Left renal pelvis (tissue), 4 donors: ENCODE measurements around the gene ANXA3. TPM values are rescaled to one million over a fixed set of nuclear protein-coding genes. Genes with fewer than 3 reads are reported as not detected.

ENCODE experiments used
- DNase-seq, 4 donors: peaks; one replicate each; pipeline ENCODE4 v3.0.0-alpha.2; 2013; ENCODE audit warnings: low read depth in 4 of 4, low spot score in 3 of 4
- polyA plus RNA-seq, 4 donors: library from polyadenylated mRNA; unstranded; fragments of 120-200 nt; gene quantifications; one replicate each; pipeline ENCODE4 v1.2.1, GENCODE V29; 2013; ENCODE audit not compliant: insufficient read length in 4 of 4

ANXA3 gene
- polyA plus RNA-seq, 4 donors: 16.5 to 61.2 (median 45.6) TPM

DNA sequence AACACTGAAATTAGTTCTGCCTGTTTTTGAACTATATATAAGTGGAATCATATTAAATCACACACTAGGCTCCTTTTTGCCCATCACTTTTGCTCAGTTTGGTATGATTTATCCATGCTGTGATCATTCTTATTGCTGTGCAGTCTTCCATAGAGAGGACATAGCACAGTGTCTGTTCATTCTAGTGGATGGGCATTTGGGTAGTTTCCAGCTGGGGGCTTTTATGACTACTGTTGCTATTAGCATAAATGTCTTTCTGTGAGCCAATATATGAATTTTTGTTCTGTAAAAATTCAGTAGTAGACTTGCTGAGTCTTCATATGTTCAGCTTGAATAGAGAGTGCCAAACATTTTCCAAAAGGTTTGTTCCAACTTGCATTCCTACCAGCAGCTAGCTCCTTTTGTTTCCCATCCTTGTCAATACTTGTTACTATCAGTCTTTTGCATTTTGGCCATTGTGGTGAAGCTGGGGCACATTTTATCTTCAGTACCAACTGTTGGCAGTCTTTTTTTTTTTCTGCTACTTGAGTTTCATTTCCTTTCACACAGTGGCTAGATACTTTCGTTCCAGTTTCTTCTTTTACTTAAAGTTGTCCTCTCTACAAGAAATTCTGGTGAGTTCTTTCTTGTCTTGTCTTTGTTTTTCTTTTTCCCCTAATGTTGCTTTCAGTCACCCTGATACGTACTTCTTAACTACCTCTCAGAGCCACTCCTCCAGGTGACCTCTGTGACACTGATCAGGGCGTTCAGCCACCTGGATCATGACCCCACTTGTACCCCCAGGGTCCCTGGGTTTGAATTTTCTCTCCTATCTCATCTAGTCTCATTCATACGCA is 87.0 kb downstream of the ANXA3 start:
- DNase-seq: no peak

DNA sequence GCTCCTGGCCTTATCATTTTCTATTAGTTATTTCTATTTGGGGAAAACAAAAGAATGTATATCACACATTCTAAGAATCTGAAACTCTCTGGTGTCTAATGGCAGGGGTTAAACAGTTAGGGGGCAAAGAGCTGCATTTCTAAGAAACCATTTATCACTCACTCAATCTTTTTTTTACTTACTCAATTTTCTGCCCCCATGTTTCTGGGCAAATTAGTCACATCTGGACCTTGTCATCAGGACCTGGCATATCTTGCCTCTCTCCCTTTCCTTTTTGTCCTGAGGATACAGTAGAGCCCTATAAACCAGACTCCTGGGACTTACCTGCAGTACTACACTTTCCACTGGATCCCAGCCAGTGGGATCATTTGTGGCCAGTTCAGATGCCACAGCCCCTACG is 89.1 kb downstream of the ANXA3 start:
- DNase-seq: no peak

DNA sequence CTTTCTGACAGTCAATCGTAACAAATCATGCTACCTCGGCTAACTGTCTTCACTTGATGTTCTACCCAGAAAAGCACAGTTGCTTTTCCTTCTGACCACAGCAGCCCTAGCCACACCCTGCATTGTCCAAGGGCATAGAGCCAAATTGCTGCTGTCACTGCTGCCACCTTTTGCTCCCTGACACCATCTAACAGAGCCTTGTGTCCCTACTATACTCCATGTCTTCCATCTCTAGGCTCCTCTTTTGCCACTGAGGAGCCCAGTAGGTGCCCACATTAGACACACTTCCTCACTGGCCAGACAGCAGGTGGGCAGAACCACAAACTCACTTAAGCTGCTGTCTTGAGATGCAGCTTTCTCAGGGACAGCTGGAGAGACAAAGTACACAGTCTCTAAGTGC is 91.4 kb downstream of the ANXA3 start:
- DNase-seq: no peak

DNA sequence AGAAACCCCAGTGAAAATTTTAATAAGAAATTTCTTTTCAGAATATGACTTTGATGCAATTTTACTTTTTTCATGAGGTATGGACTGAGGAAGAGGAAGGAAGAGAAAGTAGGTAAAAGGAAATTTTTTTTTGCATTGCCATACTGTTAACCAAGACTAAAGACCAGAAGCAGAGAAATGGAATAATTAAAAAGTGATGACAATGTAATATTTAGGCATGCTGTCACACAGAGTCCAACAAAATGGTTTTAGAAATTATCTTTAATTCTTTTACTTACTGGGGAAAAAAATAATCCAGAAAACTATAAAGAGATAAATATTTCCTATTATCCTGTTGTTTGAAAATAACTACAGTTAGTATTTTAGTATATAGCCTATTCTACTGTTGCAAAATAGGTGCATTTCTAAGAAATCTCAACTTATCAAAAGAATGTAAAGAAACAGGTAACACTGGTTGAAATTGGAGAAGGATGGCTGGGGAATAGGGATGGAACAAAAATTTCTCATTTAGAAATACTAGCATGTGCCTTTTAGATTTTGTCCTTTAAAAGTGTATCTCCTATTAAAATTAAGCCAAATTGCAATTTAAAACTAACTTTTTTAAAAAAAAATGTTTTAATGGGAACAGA is 92.6 kb downstream of the ANXA3 start:
- no peak for DNase-seq

DNA sequence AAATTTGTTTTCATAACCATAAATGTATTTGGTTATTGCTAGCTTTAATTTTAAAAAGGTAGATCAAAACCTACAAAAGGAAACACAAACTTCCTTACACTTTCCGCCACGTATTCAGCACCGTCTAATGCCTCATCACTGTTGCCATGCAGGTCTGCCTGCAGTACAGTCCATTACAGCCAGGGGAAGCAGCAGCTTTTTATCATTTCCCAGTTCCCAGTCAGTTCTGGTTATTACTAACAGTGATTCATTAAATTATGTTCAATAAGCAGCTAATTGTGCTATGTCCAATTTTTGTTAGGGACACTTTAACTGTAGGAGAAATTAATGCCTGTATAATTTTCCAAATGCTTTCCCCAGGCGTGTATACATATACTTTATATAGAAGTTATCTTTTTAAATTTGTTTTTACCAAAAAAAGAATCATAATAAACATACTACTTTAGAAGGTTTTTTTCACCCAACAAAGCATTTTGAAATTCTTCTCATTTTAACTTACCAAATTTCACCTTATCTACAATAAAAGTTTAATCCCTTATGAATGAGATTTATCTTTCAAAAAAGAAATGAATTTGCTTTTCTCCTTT is 93.3 kb downstream of the ANXA3 start:
- no peak for DNase-seq

DNA sequence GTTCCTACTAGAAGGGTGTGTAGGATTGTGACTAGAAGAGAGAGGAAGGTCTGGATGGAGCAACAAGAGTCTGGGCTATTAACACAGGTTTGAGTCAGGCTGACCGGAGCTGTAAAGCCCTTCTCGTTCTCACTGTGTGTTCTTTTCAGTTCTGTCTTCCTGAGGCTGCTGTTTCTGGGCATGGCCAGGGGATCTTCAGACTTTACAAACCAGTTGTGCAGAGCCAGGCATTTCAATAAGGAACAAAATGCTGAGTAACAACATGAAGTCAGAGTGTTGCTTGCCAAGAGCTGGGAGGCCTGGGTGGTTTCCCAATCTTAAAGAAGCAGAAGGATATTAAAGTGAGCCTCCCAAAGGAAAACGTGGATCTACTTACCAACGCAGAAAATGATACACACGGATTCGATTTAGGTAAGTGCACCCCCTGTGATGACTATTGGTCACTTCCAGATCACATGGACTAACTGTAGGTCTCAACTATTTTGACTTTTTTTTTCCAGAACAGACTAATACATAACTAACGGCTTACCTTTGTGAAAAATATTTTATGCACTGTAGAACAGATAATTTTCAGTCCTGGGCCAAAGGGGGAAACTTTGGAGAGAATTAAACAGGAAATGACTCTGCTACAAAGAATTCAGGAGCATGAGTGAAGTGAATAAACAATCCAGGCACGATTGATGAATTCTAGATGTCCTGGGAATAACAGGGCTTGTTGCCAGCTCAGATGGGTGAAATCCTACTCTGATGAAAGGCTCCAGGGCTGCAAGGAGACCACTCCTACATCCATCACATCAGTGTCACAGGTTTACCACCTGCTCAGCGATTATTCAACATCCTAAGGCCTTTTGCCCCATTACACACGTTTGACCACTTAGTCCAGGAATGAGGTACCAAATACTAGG is 94.5 kb downstream of the ANXA3 start:
- DNase-seq: no peak

DNA sequence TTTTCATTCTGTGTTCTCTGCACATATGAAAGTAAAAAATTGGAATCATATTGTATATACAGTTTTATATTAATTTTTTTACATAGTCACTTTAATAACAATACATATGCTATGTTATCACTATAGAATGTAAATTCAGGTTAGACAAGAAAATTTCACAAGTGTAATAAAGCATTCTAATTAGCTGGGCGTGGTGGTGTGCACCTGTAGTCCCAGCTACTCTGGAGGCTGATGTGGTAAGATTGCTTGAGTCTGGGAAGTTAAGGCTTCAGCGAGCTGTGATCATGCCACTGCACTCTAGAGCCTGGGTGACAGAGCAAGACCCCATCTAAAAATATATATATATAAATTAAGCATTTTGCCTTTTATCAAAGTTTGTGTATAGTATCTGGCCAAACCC is 95.7 kb downstream of the ANXA3 start:
- no peak for DNase-seq

DNA sequence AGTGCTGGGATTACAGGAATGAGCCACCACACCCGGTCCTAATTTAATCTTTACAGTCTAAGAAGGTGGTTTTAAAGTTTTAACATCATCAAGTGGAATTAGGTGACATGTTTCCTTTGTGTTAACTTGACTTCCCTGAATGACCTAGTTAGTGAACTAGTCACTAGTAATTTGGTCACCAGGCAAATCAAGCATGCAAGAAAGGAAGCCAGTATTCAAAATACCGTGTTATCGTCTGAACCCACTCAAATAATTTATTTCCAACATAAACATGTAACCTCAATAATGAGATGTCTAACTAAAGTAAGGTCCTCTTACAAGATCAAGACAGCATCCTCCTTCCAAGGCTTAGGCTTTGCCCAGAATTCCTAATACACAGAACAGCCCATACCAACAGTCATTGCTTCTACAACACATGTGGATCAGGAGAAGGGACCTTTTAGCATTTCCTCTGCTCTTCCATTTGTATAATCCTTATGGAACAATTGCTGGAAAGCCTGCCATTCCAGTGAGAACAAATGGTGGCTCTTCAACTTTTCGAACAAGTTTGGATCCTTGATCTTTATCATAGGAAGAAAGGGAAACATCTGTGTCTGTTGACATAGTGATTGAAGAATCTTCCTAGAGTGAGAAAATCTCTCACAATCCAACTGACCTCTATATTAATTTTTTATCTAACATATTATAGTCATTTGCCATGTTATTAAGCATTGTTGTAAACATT is 97.2 kb downstream of the ANXA3 start:
- DNase-seq: no peak

DNA sequence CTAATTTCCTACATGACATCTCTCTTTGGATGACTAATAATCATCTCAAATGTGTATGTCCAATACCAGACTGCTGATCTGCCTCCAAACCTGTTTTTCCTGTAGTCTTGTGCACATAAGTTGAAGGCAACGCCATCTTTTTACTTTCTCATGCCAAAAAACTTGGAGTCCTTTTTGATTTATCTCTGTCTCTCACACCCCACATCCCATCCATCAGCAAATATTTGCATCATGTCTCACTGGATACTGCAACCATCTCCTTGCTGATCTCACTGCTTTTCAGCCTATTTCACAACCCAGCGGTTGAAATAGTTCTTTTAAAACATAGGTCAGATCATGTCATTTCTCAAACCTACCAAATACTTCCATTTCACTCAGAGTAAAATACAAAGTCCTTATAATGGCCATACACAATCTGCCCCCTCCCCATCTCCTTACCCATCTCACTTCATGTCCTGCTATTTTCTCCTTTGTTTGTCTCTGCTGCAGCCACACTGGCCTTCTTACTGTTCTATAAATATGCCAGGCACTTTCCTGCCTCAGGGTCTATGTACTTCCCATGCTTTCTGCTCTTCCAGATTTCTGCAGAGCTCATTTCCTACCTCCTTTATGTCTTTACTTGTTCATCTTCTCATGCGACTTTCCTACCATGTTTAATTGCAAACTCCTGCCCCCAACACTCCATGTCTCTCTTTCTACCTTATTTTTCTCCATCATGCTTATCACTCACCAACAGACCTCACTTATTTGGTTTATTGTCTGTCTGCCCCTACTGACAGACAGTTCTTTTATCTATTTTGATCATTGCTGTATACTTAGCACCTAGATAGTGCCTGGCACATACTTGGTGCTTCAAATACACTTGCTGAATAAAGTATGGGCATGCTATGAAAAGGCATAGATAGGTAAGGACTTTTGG is 98.8 kb downstream of the ANXA3 start:
- DNase-seq: no peak

DNA sequence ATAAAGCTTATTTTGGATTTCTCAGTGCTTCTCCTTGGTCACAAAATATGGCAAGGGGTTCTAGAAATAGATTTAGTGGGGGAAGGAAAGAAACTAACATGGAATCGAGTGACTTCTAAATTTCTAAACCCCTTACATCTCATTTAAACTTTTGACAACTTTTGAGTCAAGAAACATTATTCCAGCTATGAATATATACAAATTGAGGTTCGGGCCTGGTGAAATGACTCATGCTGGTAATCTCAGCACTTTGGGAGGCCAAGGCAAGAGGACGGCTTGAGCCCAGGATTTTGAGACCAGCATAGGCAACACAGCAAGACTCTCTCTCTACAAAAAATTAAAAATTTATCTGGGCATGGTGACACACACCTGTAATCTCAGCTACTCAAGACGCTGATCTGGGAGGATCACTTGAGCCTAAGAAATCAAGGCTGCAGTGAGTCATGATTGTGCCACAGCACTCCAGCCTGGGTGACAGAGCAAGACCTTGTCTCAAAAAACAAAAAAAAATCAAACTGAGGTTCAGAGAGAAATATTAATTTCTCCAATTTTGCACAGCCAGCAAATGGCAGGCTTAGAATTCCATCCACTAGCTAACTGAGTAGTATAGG is 99.8 kb downstream of the ANXA3 start:
- no peak for DNase-seq

DNA sequence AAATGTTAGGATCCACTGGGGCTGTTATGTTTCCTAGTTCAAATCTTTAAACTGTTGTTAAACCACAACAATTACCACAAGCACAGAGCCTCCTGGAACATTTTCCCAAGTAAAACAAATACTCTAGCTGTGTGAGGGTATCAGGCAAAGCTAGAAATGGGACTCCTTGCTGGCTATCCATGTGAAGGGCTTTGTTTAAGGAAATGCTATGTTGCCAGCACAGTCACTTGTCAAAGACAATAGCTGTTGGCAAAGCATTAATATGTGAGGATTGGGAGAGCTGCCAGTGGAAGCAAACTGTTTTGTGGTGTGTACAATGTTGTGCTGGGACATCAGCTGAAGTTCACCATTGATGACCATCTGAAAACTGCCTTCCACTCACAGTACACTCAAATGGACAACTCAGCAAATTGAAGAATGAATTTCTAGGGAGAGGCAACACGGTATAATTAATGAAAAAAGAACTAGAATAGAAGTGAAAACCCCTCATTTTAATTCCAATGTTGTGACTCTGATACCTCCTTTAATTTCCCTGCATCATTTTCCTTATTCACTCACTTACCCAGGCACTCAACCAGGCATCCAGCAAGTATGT is 100.8 kb downstream of the ANXA3 start:
- DNase-seq: no peak

DNA sequence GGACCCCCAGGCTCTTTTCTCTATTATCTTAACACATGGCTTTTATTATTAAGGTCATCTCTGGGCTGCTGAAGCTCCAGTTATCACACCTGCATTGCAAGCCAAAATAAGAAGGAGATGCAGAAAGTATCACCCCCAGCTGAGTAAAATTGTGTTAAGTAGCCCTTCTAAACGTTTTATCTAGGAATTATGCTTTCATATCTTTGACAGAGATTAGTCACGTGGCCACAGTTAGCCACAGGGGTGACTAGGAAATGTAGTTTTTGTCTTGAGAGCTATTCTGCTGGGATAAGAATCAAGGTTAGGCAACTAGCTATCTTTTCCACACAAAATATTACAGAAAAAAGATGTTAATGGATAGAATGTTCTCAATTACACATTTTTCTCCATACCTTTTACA is 102.1 kb downstream of the ANXA3 start:
- no peak for DNase-seq

DNA sequence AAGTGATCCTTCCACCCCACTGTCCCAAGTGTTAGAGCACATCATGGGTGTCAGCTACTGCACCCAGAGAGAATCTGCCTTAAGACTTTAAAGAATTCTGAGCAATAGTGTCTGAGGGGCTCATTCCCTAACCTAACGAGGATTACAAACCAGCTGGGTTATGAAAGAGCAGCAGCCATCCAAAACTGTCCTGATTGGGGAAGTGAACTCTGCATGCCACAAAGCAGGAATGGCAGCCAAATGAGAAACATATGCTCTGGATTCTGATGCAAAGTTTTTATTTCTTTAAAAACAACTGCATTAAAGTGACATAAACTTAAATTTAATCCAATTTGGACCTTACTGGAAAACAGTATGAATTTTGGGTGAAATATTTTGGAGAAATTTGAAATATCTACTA is 103.2 kb downstream of the ANXA3 start:
- no peak for DNase-seq

DNA sequence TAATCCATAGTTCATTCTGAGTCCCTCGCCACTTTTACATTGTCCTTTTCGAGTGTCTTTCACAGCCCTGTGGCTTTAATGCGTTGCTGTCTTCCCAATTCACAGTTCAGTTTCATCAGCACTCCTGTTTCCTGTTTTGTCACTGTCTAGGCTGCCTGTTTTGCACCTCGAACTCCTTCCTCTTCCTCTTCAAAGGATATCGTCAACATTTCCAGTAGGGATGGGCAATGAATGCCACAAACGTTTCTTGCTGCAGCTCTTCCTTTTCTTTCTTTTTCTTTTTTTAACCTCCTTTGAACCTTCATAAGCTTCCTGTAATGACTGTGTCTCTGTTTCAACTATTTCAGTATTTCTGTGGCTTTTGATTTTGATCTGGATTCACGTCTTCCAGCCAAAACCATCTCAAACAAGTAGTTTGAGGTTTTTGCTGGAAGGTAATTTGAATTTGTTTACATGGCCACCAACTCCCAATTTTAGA is 105.4 kb downstream of the ANXA3 start:
- DNase-seq: no peak

DNA sequence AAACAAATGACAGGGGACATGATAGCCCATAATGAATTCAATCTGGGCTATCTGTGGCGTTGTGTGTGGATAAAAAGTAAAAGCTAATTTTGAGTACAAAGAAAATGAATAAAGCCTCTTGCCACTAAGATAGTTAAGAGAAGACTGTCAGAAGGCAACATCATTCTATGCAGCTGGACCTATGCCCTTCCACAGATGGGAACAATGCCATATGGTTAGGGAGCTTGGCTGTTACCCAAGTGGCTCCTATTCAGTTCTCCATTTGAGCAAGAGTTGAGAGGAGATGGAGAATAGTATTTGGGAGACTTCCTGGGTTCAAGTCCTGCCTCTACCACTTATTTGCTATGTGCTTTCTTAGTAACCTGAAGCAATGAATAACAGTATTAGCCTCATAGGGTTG is 107.7 kb downstream of the ANXA3 start:
- no peak for DNase-seq

DNA sequence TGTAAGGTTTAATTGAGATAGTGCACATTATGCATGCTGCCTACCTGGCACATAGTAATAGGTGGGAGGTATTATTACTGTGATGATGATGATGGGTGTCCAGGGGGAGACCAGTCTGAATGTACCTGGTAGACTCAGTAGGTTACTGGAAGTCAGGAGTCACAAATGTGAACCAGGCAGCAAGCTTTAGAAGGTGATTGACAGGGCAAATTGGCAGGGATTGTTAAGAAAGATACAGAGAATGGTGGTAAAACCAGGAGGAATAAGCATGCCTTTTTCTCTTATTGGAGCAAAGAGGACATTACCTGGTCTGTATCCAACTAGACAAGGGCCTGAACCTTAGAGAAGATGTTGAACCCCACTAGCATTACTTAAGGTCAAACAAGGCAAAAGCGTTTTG is 108.1 kb downstream of the ANXA3 start:
- DNase-seq: no peak
